Keratinocyte (primary cell): ENCODE measurements around the gene CNKSR2.

ENCODE experiments used
- EZH2 ChIP-seq: IDR thresholded peaks from one replicate; pipeline ENCODE4 v1.6.1; 2012; ENCODE audit warnings: inconsistent platforms, mild to moderate bottlenecking, low read length, moderate library complexity
- TF ChIP-seq, protein P1 (sequence below), 3 experiments: IDR thresholded peaks in 1 of 3; conservative IDR thresholded peaks in 1 of 3; optimal IDR thresholded peaks in 1 of 3; 2 replicates in 2 of 3; 3 replicates in 1 of 3; pipeline versions ENCODE3 to v1.5.1; 2011; ENCODE audit warnings: low read length in 3 of 3, mild to moderate bottlenecking in 3 of 3, moderate library complexity in 2 of 3, control low read depth in 1 of 3, inconsistent platforms in 1 of 3; ENCODE audit not compliant: insufficient read depth in 2 of 3; ENCODE audit errors: extremely low read depth in 1 of 3

DNA sequence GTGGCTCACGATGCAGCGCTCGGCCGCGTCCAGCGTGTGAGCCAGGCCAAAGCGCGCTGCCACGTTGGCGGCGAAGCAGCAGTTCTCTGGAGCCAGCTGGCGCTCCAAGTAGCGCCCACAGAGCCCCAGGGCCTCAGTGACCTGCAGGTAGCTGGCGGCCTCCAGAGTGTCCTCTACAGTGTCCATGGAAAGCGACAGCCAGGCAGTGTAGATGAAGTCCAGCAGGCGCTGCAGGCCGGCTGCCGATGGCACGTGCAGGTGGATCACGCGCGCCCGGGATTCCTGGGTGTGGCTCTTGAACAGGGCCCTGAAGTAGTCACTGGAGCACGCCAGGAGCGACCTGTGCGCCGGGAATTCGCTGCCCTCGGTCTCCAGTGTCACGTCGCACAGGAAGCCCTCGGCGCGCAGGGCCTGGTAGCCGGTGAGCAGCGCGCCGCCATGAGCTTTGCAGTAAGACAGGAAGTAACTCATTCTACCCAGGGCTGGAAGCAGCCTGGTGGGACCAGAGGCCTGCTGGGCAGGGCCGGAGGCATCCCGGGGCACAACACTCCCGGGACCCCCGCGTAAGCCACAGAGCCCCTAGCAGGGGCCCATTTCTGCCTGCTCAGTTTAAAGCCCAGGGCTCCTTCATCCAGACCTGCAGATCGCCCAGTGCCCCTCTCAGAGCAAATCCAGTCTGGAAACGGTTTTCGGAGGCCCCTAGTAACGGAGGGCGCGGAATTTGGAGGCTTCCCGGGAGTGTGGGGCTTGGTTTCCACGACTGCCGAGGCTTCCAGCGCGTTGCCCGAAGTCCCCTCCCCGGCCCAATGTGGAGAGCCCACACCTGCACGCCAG lies 283.3 kb downstream of the CNKSR2 start:
- TF ChIP-seq EZH2 = no peak
- TF ChIP-seq, protein P1, sequence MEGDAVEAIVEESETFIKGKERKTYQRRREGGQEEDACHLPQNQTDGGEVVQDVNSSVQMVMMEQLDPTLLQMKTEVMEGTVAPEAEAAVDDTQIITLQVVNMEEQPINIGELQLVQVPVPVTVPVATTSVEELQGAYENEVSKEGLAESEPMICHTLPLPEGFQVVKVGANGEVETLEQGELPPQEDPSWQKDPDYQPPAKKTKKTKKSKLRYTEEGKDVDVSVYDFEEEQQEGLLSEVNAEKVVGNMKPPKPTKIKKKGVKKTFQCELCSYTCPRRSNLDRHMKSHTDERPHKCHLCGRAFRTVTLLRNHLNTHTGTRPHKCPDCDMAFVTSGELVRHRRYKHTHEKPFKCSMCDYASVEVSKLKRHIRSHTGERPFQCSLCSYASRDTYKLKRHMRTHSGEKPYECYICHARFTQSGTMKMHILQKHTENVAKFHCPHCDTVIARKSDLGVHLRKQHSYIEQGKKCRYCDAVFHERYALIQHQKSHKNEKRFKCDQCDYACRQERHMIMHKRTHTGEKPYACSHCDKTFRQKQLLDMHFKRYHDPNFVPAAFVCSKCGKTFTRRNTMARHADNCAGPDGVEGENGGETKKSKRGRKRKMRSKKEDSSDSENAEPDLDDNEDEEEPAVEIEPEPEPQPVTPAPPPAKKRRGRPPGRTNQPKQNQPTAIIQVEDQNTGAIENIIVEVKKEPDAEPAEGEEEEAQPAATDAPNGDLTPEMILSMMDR (optimal IDR thresholded peaks at IDR 0.05 in 1 of 3, IDR thresholded peaks at IDR 0.05 in 1 of 3, conservative IDR thresholded peaks at IDR 0.05 in 1 of 3; ENCODE audit: extremely low read depth in 1 of 3, insufficient read depth in 2 of 3, low read length in 3 of 3) = no peak
